NCI-H128 (cell line): Measurements from ENCODE around the gene SEMA6B.
"Not testable (repeated sequence)": the region's sequence is repeated elsewhere in the genome, so short reads cannot be mapped to it uniquely, and the experiment has no call there.

Experiments used
- DNase-seq: peaks from one replicate; lab custom pipeline; 2025; ENCODE audit not compliant: unreplicated experiment; lab: John Stamatoyannopoulos, UW

Gene SEMA6B, protein sequence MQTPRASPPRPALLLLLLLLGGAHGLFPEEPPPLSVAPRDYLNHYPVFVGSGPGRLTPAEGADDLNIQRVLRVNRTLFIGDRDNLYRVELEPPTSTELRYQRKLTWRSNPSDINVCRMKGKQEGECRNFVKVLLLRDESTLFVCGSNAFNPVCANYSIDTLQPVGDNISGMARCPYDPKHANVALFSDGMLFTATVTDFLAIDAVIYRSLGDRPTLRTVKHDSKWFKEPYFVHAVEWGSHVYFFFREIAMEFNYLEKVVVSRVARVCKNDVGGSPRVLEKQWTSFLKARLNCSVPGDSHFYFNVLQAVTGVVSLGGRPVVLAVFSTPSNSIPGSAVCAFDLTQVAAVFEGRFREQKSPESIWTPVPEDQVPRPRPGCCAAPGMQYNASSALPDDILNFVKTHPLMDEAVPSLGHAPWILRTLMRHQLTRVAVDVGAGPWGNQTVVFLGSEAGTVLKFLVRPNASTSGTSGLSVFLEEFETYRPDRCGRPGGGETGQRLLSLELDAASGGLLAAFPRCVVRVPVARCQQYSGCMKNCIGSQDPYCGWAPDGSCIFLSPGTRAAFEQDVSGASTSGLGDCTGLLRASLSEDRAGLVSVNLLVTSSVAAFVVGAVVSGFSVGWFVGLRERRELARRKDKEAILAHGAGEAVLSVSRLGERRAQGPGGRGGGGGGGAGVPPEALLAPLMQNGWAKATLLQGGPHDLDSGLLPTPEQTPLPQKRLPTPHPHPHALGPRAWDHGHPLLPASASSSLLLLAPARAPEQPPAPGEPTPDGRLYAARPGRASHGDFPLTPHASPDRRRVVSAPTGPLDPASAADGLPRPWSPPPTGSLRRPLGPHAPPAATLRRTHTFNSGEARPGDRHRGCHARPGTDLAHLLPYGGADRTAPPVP

DNA sequence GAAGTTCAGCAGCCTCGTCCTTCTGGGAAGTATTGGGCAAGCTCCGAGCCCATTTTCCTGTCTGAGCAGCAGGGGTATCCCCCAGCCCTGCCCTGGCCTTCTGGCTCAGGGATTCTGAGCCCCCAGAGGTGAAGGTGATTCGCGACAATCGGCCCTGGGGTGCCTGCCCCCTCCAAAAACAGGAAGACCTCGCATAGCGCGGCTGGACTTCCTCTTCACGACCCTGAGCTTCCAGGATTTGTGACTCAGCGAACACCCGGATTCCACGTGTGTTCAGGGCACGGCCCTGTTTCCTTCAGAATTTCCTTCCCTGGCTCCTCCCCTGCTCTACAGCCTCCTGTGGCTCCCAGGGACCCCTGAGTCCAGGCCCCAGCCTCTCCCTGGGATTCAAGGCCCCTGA lies at the start of gene SEMA6B:
SEMA6B (minus strand) TSS at position 116 of the 400 bp plus-strand sequence. CDS start 1,227 bp downstream, outside the sequence.
- no peak for DNase-seq

DNA sequence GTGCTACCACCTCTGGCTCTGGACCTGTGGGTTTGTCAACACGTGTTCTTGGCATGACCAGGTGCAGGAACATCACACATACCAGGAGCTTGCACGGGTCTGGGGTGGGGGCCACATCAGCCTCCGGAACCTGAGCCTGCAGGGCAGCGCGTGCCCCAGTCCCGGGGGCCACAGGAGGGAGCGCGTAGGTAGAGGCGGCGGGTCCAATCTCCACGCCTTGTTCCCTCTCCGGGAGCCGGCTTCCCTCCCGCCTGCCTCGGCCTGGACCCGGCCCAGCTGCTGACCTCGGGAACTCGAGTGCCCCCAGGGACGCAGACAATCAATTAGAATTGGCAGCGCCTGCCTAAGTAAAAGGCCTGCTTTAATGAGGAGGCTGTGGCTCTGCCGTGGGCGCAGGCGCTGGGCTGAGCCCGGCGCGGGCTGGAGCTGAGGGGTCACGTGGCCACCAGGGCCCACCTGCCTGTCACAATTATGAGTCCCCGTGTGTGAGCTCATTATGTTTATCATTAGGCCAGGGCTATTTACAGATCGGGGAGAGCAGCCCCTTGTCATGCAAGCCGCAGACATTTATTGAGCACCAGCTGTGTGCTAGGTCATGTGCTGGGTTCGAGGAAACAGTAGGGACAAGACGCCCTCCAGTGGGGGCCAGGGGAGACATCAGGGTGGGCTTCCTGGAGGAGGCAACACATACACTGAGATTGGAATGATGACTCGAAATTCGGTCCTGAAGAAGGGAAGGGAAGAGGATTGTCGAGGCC lies 47.6 kb upstream of the SEMA6B start:
- DNase-seq = peak; percentile 60

DNA sequence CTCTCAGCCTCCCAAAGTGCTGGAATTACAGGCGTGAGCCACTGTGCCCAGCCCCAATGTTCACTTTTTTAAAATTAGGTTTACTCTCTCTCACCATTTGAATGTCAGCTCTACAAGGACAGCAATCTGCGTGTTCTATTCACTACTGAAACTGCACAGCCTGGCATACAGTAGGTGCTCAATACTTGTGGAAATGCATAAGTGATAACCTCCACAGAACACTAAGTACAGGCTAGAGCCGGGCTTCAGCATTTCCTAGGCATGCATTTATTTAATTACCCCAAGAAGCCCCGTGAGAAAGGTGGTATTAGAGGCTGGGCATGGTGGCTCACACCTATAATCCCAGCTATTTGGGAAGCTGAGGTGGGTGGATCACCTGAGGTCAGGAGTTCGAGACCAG lies 46.7 kb upstream of the SEMA6B start:
- DNase-seq = no peak

DNA sequence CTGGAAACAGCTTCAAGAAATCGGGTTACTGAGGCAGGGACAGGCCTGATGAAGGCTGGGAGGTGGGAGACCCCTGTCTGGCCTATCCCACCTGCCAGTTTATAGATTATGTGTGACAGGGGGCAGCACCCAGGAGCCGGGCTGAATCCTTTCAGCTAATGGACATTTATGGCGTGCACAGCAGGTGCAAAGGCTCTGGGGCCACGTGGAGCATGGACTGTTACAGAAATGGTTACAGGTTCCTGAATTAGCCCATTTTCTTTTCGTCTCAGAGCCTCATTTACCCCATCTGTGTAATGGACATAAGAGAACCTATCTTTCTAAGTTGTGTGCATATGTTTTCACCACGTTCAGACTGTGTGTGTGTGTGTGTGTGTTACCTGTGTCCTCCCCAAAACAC lies 45.4 kb upstream of the SEMA6B start:
- no peak for DNase-seq

DNA sequence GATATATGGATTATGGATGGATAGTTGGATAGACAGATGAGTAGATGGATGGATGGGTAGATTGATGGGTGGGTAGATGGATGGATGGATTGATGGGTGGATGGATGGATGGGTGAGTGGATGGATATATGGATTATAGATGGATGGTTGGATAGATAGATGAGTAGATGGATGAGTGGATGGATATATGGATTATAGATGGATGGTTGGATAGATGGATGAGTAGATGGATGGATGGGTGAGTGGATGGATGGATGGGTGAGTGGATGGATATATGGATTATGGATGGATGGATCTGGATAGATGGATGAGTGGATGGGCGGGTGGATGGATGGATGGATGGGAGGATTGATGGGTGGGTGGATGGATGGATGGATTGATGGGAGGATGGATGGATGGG lies 43.4 kb upstream of the SEMA6B start:
- DNase-seq = no peak

DNA sequence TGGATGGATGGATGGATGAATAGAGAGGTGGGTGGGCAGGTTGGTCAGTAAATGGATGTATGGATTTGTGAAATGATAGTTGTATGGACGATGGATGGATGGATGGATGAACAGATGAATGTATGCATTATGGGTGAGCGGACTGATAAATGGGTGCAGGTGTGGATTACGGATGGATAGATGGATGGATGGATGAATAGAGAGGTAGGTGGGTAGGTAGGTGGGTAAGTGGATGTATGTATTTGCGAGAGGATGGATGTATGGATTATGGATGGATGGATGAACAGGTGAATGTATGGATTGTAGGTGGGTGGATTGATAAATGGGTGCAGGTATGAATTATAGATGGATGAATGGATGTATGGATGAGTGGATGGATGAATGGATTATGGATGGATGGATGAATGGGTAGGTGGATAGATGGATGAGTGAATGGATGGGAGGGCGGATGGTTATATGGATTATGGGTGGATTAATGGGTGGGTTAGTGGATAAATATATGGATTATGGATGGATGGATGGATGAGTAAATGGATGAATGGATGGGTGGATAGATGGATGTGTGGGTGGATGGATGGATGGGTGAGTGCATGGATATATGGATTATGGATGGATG lies 42.8 kb upstream of the SEMA6B start:
- DNase-seq = no peak

DNA sequence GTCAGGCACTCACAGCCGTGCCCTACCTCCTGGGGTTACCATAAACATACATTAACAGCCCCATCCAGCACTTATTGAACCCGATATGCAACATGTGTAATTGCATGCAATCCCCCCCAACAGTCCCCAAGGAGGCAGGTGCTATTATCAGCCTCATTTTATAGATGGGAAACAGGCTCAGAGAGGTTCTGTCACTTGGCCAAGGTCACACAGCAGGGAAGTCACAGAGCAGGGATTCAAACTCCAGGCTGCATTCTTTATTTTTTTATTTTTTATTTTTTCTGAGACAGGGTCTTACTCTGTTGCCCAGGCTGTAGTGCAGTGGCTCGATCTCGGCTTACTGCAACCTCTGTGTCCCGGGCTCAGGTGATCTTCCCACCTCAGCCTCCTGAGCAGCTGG lies 41.4 kb upstream of the SEMA6B start:
- DNase-seq = no peak

DNA sequence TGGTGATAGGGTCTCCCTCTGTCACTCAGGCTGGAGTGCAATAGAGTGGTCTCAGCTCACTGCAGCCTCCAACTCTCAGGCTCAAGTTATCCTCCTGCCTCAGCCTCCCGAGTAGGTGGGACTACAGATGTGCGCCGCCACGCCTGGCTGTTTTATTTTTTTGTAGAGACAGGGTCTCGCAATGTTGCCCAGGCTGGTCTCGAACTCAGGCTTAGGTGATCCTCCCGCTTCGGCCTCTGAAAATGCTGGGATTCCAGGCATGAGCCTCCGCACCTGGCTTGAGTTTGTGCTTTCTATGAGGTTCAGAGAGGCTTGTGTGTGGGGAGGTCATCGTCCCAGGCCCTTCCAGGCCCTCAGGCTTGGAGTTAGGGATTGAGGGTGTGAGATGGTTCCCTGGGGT lies 40.6 kb upstream of the SEMA6B start:
- no peak for DNase-seq

DNA sequence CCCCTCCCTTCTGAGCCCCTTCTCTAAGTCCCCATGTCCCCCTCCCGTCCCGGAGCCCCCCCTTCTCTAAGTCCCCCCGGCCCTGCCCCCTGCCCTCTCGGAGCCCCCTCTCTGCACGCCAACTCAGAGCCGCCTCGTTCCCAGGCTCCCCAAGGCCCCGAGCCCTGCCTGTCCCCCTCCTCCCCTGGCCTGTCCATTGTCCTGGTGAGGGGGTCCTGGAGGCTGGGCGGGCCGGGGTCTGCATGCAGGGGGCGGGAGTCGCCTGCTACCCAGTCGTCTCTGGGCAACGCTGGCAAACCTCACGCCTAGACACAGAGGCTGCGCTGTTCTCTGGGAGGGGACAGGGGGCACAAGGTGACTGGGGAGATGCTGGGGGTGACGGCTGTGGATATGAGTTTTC lies 39.2 kb upstream of the SEMA6B start:
- DNase-seq = no peak

DNA sequence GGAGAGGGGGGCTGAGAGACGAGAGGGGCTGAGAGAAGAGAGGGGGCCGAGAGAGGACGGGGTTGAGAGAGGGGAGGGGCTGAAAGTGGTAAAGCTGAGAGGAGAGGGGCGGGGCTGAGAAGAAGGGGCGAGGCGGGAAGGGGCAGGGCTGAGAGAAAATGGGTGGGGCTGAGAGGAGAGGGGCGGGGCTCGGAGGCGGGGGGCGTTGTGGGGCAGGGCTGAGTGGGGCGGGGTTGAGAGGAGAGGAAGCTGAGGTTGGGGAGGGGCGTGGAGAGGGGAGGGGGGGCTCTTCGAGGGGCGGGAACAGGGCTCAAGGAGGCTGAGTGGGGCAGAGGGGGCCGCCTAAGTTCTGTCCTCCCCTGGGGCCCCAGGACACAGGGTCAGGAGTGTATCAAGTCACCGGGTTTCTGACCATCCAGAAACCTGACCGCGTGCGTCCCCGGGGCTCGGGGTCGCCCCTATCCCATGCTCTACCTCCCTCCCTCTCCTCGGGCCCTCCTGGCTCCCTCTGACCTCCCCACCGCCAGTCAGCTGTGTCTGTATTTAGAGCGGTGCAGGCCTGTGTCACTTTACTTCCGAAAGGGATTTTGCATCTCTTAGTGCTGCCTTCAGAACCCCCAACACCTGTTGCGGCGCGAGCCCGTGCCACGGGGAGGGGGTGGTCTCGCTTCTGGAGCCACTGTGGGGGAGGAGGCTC lies 38.6 kb upstream of the SEMA6B start:
- DNase-seq = no peak

DNA sequence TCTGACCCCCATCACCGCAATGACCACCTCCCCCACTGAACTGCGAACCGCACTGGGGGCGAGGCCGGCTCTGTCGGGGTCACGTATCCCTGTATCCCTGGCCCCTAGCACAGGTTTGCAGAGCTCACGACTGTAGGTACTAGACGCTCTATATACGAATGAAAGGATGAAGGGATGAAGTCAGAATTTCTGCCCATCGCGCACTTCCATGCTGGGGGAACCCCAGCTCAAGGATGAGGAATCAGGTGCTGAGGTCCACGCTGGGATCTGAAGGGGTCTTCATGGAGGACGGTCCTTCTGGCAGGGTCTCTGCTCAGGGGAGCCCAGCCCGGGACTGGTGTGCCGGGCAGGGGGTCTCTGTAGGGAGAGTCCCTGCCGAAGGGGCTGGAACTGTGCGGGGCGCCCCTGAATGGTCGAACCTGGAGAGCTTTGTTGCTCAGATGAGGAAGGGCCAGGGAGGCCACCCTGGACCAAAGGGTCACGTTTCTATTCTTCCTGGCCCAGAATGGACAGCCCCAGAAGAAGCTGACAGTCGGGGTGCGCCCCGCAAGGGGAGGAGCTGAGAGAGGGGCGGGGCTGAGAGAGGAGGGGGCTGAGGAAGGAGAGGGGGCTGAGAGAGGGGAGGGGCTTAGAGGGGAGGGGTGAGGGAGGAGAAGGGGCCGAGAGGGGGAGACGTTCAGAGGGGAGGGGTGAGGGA lies 37.9 kb upstream of the SEMA6B start:
- DNase-seq = no peak

DNA sequence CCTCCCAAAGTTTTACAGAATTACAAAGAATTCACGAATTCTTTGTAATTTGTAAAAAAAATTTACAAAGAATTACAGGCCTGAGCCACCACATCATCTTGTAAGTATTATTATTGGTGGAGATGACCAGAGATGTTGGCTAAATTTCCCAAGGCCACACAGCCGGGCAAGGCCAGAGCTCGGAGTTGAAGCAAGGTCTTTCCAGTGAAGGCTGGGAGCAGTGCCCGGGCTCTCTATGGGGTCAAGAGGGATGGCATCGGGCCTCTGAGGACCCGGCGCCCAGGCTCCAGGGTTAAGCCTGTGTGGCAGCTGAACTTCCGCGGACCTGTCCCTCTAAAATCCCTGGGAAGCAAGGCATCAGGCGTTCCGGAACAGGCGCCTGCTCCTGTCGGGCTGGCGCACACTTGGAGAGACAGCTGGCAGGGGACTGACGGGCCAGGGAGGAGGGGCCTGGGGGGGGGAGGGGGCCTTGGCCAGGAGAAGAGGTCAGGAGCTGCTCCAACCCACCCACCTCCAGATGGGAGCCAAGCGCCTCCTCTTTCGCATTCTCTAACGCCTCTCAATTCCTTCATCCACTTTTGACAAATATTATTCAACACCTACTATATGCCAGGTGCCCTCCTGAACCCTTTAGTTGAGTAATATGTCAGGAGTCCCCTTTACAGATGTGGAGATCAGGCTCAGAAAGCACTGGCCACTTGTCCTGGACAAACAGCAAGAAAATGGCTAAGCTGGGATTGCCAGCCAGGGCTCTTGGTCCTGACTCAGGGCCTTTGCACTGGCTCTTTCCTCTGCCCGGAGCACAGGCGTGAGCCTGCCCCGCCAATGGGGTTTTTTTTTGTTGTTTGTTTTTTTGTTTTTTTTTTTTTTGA lies 36.8 kb upstream of the SEMA6B start:
- DNase-seq = no peak

DNA sequence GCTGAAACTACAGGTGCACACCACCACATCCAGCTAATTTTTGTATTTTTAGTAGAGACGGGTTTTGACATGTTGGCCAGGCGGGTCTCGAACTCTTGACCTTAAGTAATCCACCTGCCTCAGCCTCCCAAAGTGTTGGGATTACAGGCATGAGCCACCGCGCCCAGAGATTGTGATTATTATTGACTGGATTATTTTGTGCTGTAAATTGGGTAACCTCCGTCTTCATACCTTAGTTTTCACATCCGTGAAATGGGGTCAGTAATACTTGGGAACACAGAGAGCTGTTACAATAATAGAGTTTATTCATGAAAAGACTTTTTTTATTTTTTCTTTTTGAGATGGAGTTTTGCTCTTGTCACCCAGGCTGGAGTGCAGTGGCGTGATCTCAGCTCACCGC lies 35.7 kb upstream of the SEMA6B start:
- DNase-seq = not testable (repeated sequence)

DNA sequence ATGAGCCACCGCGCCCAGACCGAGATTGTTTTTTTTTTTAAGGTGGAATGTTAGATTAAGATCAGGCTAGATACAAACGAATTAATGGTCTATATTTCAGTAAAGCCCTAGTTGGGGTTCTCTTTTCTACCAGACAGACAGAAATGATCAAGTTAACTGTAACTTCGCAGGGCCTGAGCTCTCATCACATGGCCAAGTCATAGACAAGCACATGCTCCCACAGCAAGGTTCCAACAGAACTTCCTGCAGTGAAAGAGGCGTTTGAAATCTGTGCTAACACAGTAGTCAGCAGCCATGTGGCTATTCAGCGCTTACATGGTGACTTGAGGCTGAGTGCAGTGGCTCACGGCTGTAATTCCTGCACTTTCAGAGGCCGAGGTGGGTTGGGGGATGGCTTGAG lies 34.7 kb upstream of the SEMA6B start:
- no peak for DNase-seq

DNA sequence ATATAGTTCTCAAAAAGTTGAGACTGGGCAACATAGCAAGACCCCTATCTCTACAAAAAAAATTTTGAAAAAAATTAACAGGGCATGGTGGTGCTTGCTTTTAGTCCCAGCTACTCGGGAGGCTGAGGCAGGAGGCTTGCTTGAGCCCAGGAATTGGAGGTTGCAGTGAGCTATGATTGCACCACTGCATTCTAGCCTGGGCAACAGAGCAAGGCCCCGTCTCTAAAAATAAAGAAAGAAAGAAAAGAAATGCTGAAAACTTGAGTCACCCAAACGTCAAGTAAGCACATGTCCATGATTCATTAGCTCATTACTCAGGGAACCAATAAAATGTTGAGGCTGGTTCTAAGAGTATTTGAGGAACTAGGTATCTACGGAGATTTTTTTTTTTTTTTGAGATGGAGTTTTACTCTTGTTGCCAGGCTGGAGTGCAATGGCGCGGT lies 33.9 kb upstream of the SEMA6B start:
- DNase-seq = no peak

DNA sequence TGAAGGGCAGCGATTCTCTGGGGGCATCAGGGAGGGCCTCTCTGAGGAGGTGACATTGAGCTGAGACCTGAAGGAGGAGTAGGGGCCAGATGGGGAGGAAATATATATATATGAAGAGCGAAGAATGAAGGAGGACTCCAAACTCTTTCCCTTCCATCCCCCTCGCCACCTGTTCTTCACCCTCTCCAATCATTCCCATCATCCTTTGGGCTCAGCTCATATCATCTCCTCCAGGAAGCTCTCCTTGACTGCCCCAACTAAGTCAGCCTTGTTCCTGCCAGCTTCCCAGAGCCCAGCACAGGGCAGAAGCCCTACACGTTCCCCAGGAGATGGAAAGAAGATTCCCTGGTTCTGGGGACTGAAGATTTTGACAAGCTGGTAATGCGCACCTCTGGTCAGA lies 33.0 kb upstream of the SEMA6B start:
- no peak for DNase-seq

DNA sequence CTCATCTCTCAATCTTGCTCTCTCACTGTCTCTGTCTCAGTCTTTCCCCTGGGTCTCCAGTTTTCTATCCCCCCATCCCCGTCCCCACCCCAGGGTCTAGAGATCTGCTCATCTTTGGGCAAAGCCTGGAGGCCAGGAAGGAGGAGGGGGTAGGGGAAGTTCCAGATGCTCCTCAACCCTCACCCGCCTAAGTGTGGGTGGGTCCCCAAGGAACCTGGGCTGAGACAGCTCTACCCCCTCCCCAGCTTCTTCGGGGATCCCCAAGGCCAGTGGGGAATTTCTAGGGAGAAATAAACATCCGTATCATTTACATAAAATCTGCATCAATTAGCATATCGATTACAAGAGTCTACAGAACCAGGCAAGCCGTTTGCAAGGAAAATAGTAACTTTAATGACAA lies 31.8 kb upstream of the SEMA6B start:
- no peak for DNase-seq

DNA sequence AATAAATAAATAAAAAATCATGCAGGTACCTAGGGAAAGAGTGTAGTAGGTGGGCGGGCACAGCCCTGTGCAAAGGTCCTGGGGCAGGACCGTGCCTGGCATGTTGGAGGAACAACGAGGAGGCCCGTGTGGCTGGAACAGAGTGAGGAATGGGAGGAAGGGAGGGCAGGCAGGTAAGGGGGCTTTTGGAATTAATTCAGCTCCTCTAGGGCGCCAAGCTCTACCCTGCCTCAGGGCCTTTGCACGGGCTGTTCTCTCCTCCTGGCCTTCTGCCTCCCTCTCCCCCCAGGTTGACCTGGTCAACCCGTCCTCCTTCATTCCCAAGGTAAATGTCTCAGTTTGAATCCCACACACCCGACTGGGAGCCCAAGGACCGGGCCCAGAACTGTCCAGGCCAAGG lies 31.1 kb upstream of the SEMA6B start:
- no peak for DNase-seq
